M059J (cell line): ENCODE measurements around the gene CBFA2T2. TPM values are rescaled to one million over a fixed set of nuclear protein-coding genes. Genes with fewer than 3 reads are reported as not detected.
A peak's percentile ranks its signal among the peaks of the same experiment; 100 is the strongest.
"Not testable (repeated sequence)": the region's sequence is repeated elsewhere in the genome, so short reads cannot be mapped to it uniquely, and the experiment has no call there.

Experiments
- DNase-seq: peaks from one replicate; pipeline ENCODE4 v3.0.0-alpha.2; 2012; ENCODE audit warnings: low read depth
- total RNA-seq: library from RNA; depleted of rRNA; stranded (reverse); fragments of >200 nt; shearing (Covaris generic); gene quantifications from 2 replicates; pipeline ENCODE4 v1.2.3, GENCODE V29; 2014

The CBFA2T2 gene
- total RNA-seq, 1 experiment from 2014 or later: 13.8 TPM

DNA sequence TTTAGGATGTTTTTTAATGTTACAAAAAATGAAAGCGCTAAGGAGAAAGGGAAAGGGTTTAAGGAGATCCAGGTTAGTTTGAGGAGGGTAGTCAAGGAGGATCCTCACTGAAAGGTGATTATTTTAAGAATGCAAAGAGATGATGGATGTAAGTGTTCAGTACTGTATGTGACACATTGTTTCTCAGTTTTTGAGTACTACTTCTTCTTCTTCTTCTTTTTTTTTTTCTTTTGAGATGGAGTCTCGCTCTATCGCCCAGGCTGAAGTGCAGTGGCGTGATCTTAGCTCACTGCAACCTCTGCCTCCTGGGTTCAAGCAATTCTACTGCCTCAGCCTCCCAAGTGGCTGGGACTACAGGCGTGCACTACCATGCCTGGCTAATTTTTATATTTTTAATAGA is 83.4 kb downstream of the CBFA2T2 start:
- not testable (repeated sequence) for DNase-seq

DNA sequence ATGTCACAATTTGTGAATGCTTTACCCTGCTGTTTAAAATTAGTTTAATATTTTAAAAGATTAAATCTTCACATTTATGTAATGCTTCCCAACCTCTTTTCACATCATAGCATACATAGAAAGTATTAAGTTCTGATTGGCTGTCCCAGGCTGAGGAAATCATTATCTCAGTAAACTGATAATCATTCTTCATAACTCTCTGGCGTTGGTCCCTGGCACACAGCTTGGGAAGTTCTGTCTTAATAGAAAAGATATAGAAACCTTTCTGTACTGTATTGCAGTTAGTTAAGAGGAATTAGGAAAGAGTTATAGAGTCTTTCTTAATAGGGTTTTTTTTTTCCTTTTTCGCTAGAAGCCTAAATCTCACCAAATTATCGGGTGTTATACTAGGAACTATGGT is 85.4 kb downstream of the CBFA2T2 start:
- DNase-seq: no peak

- DNase-seq: no peak
Measured at GRCh38 chr20:33576432-33577125, 86.7 kb downstream of the CBFA2T2 start.

GRCh38 chr20:33578510-33578909 is 88.6 kb downstream of the CBFA2T2 start:
- no peak for DNase-seq

GRCh38 chr20:33583143-33583542 is 93.2 kb downstream of the CBFA2T2 start:
- DNase-seq: no peak

GRCh38 chr20:33584976-33585375 is 95.1 kb downstream of the CBFA2T2 start:
- peak; percentile 27 for DNase-seq

DNA sequence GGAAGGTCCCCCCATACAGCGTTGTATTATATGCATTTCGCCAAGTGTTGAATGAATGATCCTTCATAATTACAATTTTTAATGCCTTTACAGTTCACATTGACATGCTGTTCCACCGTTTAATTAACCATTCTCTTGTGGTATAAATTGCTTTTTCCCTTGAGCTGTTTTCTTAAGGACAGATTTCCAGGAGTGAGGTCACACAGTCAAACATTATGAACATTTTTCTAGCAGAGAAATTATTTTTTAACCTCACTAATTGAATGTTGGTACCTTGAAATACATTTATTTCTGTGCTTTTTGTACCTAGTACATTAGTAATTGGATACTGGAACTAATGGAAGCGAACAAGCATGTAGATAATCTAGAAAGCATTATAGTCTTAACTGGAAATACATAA is 95.5 kb downstream of the CBFA2T2 start:
- no peak for DNase-seq

- no peak for DNase-seq
Measured at GRCh38 chr20:33589059-33589458, 99.2 kb downstream of the CBFA2T2 start.

DNA sequence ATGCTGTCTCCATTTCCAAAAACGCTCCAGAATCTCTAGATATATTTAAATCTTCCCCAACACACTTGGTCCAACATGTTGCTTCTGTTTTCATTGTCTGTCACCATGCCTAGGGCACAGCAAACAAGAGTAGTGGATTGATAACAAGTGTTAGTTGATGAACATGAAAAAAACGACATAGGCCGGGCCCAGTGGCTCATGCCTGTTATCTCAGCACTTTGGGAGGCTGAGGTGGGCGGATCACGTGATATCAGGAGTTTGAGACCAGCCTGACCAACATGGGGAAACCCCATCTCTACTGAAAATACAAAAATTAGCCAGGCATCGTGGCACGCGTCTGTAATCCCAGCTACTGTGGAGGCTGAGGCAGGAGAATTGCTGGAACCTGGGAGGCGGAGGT is 102.0 kb downstream of the CBFA2T2 start:
- DNase-seq: not testable (repeated sequence)

DNA sequence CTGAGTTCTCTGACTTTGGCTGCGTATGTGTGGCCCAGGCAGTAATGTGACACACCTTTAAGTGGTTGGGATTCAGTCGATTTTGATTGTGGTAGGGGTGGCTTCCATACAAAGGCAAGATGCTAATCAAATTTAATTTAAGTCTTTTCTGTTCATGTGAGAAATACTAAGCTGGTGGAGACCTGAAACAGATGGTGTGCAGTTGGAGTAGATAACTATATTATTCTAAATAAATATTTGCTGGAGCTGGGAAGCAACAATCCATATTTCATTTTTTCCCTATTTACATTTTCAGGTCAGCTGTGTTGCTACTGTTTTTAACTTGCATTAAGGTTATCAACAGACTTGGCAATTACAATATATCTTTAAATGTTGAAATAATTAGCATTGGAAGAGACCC is 104.8 kb downstream of the CBFA2T2 start:
- DNase-seq: no peak

- DNase-seq: no peak
Measured at GRCh38 chr20:33600414-33600813, 110.5 kb downstream of the CBFA2T2 start.

DNA sequence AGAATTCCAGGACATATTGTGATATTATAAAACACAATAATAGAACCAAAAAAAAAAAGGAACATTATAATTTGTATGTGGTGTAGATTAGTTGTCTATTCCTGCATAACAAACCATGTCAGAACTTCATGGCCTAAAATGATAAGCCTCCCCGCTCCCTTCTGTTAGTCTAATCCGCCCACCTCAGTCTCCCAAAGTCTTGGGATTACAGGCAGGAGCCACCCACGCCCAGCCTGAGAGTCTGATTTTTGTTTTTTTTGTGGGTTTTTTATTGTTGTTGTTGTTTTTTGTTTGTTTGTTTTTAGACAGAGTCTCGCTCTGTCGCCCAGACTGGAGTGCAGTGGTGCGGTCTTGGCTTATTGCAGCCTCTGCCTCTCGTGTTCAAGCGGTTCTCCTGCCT is 111.1 kb downstream of the CBFA2T2 start:
- no peak for DNase-seq

- DNase-seq: no peak
Measured at GRCh38 chr20:33601861-33602260, 112.0 kb downstream of the CBFA2T2 start.

GRCh38 chr20:33602826-33603590 is 113.1 kb downstream of the CBFA2T2 start:
- peak; percentile 31 for DNase-seq

DNA sequence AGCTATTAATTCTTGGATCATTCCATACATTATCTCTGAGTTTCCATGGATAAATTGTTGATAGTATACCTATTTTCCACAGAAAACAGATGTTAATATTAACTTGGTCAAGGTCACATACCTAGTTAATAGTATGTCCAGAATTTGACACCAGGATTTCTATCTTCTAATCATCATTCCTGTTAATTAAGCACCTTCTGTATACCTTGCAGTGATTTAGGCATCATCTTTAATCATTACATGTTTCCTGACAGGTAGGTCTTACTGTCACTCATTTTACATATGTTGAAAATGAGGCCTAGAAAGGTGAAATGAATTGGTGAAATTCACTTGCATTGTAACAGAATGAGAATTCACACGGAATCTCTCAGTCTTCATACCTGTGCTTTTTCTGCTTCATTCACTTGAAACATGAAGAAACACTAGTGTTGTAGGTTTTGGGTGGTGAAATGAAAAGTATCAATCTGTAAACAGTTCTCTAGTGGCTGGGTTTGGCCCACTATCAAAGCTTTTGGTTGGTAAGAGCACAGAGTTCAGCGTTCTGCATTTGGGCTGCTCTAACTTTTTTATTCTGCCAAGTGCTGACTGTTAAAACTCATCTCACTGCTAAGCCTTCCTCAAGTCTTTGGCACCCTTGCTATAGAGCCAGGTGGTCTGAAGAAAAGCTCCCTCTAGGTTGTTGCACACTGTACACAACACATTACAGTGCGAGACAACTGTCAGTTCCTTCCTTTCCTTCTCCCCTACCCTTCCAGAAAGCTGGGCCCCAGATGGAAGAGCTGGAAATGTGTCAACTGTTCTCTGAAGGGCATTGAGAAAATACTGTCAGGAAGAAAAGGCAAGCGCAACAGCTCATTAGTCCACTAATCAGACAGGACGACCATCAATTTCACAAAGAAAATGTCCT is 114.4 kb downstream of the CBFA2T2 start:
- DNase-seq: no peak

GRCh38 chr20:33604991-33605370 is 115.1 kb downstream of the CBFA2T2 start:
- no peak for DNase-seq

GRCh38 chr20:33606118-33606771 is 116.3 kb downstream of the CBFA2T2 start:
- no peak for DNase-seq

- no peak for DNase-seq
Measured at GRCh38 chr20:33609504-33609903, 119.6 kb downstream of the CBFA2T2 start.

DNA sequence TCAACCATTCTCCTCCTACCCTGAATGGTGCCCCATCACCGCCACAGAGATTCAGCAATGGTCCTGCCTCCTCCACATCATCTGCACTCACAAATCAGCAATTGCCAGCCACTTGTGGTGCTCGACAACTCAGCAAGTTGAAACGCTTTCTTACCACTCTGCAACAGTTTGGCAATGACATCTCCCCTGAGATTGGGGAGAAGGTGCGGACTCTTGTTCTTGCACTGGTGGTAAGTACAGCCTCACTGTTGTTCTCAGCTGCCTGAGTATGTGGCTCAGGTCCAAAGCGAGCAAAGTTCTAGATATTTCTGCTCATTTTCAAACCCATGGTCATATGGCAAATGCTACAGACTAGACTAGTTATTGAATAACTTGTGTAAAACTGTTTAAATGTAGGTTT is 121.2 kb downstream of the CBFA2T2 start:
- no peak for DNase-seq

DNA sequence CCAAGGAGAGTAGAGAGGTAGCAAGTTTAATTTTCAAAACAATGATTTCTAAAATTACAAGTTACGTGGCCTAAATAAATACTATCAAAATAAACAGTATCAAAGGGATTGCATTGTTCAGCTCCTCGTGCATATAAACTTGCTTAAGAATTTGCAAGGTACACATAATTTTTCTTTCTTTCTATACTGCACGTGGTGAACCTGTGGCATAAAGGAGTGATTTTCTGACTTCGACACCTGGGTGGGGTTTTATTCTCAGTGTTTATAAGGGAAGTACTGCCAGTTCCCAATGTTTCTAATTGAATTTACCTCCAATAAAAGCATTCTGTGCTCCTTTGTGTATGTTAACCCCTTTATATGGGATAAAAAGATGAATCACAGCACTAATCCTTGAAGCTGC is 122.1 kb downstream of the CBFA2T2 start:
- DNase-seq: no peak

DNA sequence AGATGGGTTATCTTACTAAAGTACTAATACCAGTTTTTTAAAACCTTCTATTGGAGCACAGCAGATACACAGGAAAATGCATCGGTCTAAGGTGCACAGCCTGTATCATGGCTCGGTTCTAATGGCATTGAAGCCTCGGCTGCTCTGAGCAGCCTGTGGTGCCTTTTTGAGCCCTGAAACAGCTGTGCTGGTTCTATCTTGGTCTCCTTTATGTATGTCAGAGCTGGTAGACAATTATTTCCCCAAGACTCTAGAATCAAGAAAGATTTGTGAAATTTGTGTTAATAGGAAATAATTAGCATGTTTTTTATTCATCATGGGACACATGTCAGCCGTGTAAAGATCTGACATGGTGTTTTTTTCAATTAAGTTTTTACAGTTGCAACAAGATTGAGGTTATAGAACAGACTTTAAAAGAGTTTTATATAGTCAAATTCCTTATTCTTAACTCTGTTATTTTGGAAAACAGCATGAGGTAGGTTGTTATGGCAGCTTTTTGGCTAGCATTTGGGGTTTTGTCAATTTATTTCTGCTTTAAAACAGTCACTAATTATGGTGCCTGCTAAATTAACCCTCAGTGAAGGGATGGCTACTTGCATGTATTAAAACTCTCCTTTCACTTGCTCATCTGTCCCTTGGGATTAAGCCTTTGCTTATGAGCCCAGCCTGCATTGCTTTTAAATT is 132.0 kb downstream of the CBFA2T2 start:
- no peak for DNase-seq
